Transverse colon (tissue), 4 donors: Measurements from ENCODE around the gene BRIP1.

ENCODE experiments used
- EP300 ChIP-seq: sonication (generic); formaldehyde crosslinking; IDR thresholded peaks from one replicate; pipeline ENCODE4 v1.6.1; 2017; ENCODE audit warnings: antibody characterized with exemption, low read depth
- POLR2AphosphoS5 ChIP-seq, 3 donors: sonication (generic); formaldehyde crosslinking; IDR thresholded peaks; one replicate each; pipeline ENCODE4 v1.6.1; 2016; ENCODE audit warnings: antibody characterized with exemption in 3 of 3
- TF ChIP-seq, protein P1 (sequence below), 5 experiments: fragments of 200-600 bp in 3 of 5; fragments of 450-650 bp in 2 of 5; sonication (generic) in 3 of 5; IDR thresholded peaks; 1 replicate in 2 of 5; 2 replicates in 3 of 5; pipeline ENCODE4 v1.5.1; 2016 to 2017; ENCODE audit warnings: antibody characterized with exemption in 5 of 5, inconsistent platforms in 3 of 5, mild to moderate bottlenecking in 2 of 5, moderate library complexity in 1 of 5

DNA sequence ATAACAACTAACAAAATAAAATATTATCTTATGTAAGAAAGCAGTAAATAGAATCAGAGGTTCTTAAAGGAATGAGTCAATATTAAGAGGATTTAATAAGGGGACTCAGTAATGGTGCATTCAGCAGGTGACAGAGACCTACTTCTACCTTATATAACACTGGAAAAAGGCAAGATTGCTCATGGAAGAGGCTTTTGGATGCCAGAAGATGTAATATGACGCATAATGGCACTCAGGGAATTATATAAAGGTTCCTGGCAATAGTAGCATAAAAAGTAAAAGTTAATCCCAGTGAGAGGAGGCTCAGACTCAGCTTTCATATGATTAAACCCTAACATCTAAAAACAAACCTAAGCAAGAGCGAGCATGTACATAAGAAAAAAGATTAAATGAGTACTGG is 136.4 kb downstream of the BRIP1 start:
- TF ChIP-seq POLR2AphosphoS5 (IDR thresholded peaks at IDR 0.05) (no peak), EP300 (no peak)
- TF ChIP-seq, protein P1, sequence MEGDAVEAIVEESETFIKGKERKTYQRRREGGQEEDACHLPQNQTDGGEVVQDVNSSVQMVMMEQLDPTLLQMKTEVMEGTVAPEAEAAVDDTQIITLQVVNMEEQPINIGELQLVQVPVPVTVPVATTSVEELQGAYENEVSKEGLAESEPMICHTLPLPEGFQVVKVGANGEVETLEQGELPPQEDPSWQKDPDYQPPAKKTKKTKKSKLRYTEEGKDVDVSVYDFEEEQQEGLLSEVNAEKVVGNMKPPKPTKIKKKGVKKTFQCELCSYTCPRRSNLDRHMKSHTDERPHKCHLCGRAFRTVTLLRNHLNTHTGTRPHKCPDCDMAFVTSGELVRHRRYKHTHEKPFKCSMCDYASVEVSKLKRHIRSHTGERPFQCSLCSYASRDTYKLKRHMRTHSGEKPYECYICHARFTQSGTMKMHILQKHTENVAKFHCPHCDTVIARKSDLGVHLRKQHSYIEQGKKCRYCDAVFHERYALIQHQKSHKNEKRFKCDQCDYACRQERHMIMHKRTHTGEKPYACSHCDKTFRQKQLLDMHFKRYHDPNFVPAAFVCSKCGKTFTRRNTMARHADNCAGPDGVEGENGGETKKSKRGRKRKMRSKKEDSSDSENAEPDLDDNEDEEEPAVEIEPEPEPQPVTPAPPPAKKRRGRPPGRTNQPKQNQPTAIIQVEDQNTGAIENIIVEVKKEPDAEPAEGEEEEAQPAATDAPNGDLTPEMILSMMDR (IDR thresholded peaks at IDR 0.05), result no peak
